ENCODE measurements around the gene CCR9.
A peak's percentile ranks its signal among the peaks of the same experiment; 100 is the strongest.
"Not testable (repeated sequence)": the region's sequence is repeated elsewhere in the genome, so short reads cannot be mapped to it uniquely, and the experiment has no call there.

The CCR9 gene

GRCh38 chr3:45848392-45848791 lies 38.0 kb upstream of the CCR9 start:
- DNase-seq (ENCODE audit: low read depth), result no peak
- no peak overlapping the region for H3K4me3 ChIP-seq (ENCODE audit: low read depth, low read length)
- TF ChIP-seq, protein P1, sequence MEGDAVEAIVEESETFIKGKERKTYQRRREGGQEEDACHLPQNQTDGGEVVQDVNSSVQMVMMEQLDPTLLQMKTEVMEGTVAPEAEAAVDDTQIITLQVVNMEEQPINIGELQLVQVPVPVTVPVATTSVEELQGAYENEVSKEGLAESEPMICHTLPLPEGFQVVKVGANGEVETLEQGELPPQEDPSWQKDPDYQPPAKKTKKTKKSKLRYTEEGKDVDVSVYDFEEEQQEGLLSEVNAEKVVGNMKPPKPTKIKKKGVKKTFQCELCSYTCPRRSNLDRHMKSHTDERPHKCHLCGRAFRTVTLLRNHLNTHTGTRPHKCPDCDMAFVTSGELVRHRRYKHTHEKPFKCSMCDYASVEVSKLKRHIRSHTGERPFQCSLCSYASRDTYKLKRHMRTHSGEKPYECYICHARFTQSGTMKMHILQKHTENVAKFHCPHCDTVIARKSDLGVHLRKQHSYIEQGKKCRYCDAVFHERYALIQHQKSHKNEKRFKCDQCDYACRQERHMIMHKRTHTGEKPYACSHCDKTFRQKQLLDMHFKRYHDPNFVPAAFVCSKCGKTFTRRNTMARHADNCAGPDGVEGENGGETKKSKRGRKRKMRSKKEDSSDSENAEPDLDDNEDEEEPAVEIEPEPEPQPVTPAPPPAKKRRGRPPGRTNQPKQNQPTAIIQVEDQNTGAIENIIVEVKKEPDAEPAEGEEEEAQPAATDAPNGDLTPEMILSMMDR (IDR thresholded peaks at IDR 0.05; ENCODE audit: control insufficient read depth, extremely low read depth, insufficient read depth), result no peak

DNA sequence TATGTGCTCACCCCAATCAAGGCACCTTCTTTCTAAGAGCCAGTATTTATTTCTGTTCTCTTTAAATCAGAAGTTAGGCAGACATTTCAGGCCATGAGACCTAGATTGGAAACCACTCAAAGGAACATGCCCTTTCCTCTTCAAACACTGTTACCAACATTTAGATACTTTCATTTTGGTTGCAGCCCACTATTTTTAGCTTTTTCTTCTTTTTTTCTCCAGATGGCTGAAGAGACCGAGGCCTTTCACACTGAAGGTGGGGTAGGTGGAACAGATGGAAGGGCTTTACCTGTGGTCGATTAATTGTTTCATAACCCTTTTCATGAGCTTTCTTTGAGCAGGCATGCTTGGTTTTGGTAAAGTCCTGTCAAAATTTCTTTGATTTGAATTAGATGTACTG lies 33.5 kb upstream of the CCR9 start:
- DNase-seq (ENCODE audit: low read depth), result no peak
- TF ChIP-seq, protein P1 (IDR thresholded peaks at IDR 0.05; ENCODE audit: control insufficient read depth, extremely low read depth, insufficient read depth), result no peak
- H3K4me3 ChIP-seq (ENCODE audit: low read depth, low read length), result no peak overlapping the region

- H3K4me3 ChIP-seq (ENCODE audit: low read depth, low read length); DNase-seq (ENCODE audit: low read depth): not testable (repeated sequence)
Observed at GRCh38 chr3:45856323-45856722, 30.0 kb upstream of the CCR9 start.

DNA sequence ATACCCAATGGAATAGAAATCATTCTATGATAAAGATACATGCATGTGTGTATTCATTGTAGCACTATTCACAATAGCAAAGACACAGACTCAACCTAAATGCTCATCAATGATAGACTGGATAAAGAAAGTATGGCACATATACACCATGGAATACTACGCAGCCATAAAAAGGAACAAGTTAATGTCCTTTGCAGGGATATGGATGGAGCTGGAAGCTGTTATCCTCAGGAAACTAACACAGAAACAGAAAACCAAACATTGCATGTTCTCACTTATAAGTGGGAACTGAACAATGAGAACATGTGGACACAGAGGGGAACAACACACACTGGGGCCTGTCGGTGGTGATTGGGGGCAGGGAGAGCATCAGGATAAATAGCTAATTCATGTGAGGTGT lies 29.3 kb upstream of the CCR9 start:
- H3K4me3 ChIP-seq (ENCODE audit: low read depth, low read length); DNase-seq (ENCODE audit: low read depth): not testable (repeated sequence)

DNA sequence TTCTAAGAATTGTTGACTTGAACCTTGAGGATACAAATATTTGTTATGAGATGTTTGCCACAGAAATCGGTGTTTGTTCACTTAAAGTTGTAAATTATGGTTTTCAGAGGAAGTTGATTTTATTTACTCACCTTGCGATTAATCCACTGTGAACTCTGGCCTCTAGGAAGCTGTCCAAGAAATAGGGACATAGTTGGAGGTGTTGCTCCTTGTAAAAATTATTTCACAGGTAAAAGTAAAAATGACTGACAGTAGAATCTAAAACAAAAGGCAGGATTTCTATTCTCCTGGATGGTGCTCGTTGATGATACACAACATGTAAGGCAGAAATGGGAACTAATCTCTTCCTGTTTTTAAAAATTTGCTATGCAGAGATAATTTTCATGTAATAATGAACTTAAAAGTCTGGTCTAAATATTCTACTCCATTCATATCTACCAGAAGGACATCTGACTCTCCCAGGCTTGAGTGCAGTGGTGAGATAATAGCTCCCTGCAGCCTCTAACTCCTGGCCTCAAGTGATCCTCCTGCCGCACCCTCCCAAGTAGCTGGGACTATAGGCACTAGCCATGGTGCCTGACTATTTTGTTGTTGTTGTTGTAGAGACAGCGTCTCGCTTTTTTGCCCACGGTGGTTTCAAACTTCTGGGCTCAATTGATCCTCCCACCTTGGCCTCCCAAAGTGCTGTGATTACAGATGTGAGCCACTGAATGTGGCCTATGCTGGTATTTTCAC lies 27.4 kb upstream of the CCR9 start:
- TF ChIP-seq, protein P1 (IDR thresholded peaks at IDR 0.05; ENCODE audit: control insufficient read depth, extremely low read depth, insufficient read depth), result no peak
- DNase-seq (ENCODE audit: low read depth), result no peak
- H3K4me3 ChIP-seq (ENCODE audit: low read depth, low read length), result no peak overlapping the region

- no peak overlapping the region for H3K4me3 ChIP-seq (ENCODE audit: low read depth, low read length)
- TF ChIP-seq, protein P1 (IDR thresholded peaks at IDR 0.05; ENCODE audit: control insufficient read depth, extremely low read depth, insufficient read depth), result no peak
- no peak for DNase-seq (ENCODE audit: low read depth)
Observed at GRCh38 chr3:45860481-45860880, 25.9 kb upstream of the CCR9 start.

- DNase-seq (ENCODE audit: low read depth), result peak; percentile 38
- H3K4me3 ChIP-seq (ENCODE audit: low read depth, low read length), result no peak overlapping the region
- TF ChIP-seq, protein P1 (IDR thresholded peaks at IDR 0.05; ENCODE audit: control insufficient read depth, extremely low read depth, insufficient read depth), result no peak
Observed at GRCh38 chr3:45861043-45861719, 25.2 kb upstream of the CCR9 start.
